MCF 10A (cell line): ENCODE results near the gene MMP28. TPM values are rescaled to one million over a fixed set of nuclear protein-coding genes. Genes with fewer than 3 reads are reported as not detected.

Experiments
- BruUV-seq: library from RNA; stranded (reverse); fragments of 400-500 nt; replicated peaks from 2 replicates; lab custom pipeline; 2021; lab: Mats Ljungman, UMichigan
- CTCF ChIA-PET: fragments of 300-600 bp; sonication (Branson Sonifier 250); formaldehyde crosslinking; extraction: SDS; loops from one replicate; lab custom pipeline; 2021; ENCODE audit warnings: antibody characterized with exemption, inconsistent platforms; lab: Yijun Ruan, JAX
- POLR2A ChIA-PET: fragments of 300-600, 350-650 bp; sonication (Branson Sonifier 250); formaldehyde crosslinking; extraction: SDS; loops from one replicate; lab custom pipeline; 2020; ENCODE audit warnings: antibody characterized with exemption, inconsistent platforms; lab: Yijun Ruan, JAX
- DNase-seq: peaks from one replicate; pipeline ENCODE4 v3.0.0-alpha.2; 2018; ENCODE audit not compliant: unreplicated experiment
- H3K27ac Mint-ChIP-seq: one replicate; pipeline ENCODE4 v1.8.0; 2022; ENCODE audit warnings: mild to moderate bottlenecking, low read depth, mixed read lengths; ENCODE audit not compliant: unreplicated experiment
- H3K27me3 Mint-ChIP-seq: one replicate; pipeline ENCODE4 v1.8.0; 2022; ENCODE audit warnings: mixed read lengths; ENCODE audit not compliant: insufficient read depth, unreplicated experiment
- H3K36me3 Mint-ChIP-seq: one replicate; pipeline ENCODE4 v1.8.0; 2022; ENCODE audit warnings: mild to moderate bottlenecking, moderate library complexity, mixed read lengths; ENCODE audit not compliant: insufficient read depth, unreplicated experiment
- H3K4me1 Mint-ChIP-seq: one replicate; pipeline ENCODE4 v1.8.0; 2022; ENCODE audit warnings: mixed read lengths; ENCODE audit not compliant: insufficient read depth, unreplicated experiment
- H3K4me3 Mint-ChIP-seq: one replicate; pipeline ENCODE4 v1.8.0; 2022; ENCODE audit warnings: mild to moderate bottlenecking, moderate library complexity, mixed read lengths; ENCODE audit not compliant: unreplicated experiment
- H3K9me3 Mint-ChIP-seq: one replicate; pipeline ENCODE4 v1.8.0; 2022; ENCODE audit warnings: mixed read lengths; ENCODE audit not compliant: unreplicated experiment
- intact Hi-C: fragments of 100-400 bp; cut with micrococcal nuclease; formaldehyde crosslinking; loops from 2 replicates; pipeline ENCODE4 v1.14.1; 2022
- total RNA-seq: library from RNA; stranded (reverse); gene quantifications from 2 replicates; pipeline ENCODE4 v1.2.3, GENCODE V29; 2022
- TF ChIP-seq, protein P1 (sequence below): fragments of 200-600 bp; IDR thresholded peaks from one replicate; pipeline ENCODE4 v1.8.0; 2022; ENCODE audit warnings: antibody characterized with exemption, mild to moderate bottlenecking; ENCODE audit not compliant: unreplicated experiment

The MMP28 gene
- total RNA-seq, 1 experiment from 2014 or later = 27.4 TPM

DNA sequence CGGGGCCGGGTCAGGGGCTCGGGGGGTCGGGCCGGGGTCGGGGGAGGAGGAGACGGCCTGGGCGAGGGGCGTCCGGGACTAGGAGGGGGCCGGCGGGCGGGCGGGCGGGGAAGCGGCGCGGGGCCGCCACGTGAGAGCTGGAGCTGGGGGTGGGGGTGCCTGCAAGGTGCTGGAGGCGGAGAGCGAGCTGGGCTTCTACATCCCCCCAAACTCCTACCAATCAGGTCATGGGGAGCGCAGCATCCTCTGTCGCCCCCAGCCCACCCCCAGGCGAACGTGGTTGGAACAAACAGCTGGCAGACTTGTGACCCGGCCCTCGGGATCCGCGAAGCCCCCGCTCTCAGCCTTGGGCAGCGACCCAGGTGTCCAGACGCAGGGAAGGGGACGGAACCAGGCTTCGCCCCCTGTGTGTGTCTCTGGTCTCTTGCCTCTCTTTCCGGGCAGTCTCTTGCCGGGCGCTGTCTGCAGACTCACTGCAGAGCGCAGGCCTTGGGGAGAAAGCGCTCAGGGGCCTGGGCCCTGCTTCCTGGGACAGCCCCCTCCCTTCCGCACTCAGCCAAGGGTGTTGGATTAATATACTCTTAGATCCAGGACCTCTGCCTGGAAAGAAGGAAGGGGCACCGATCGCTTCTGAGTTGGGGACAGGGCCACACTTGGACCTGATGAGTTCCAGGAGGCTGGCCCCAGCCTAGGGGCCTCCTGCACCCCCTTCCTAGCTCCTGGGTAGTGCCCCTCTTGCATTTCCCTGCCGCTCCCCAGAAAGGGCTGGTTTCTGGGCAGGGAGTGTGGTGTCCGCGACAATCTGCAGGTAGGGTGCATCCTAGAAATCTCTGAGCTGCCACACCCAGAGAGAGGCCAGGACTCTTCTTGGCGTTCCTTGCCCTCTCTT is 63.3 kb downstream of the MMP28 start:
- TF ChIP-seq, protein P1, sequence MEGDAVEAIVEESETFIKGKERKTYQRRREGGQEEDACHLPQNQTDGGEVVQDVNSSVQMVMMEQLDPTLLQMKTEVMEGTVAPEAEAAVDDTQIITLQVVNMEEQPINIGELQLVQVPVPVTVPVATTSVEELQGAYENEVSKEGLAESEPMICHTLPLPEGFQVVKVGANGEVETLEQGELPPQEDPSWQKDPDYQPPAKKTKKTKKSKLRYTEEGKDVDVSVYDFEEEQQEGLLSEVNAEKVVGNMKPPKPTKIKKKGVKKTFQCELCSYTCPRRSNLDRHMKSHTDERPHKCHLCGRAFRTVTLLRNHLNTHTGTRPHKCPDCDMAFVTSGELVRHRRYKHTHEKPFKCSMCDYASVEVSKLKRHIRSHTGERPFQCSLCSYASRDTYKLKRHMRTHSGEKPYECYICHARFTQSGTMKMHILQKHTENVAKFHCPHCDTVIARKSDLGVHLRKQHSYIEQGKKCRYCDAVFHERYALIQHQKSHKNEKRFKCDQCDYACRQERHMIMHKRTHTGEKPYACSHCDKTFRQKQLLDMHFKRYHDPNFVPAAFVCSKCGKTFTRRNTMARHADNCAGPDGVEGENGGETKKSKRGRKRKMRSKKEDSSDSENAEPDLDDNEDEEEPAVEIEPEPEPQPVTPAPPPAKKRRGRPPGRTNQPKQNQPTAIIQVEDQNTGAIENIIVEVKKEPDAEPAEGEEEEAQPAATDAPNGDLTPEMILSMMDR = no peak
- H3K27me3 Mint-ChIP-seq = no peaks in the 10 kb centered on the region
- H3K9me3 Mint-ChIP-seq = no peaks in the 10 kb centered on the region
- intact Hi-C loops = no loop called here
- ChIA-PET CTCF (interaction anchor here (0.6 to 11.3 kb wide), 7 partner anchors 9 to 419 kb away, joined by 3 to 81 read pairs (median 4); no protein-coding TSS in a partner anchor), POLR2A (no interaction called here)
- no peak overlapping the region for H3K27ac Mint-ChIP-seq
- H3K4me3 Mint-ChIP-seq = peak overlapping the region; percentile 50
- BruUV-seq = no TSS peak
- no peak for DNase-seq
- H3K36me3 Mint-ChIP-seq = peaks cover 4% of the 10 kb centered on the region
- H3K4me1 Mint-ChIP-seq = peaks cover 12% of the 10 kb centered on the region

- intact Hi-C loops = no loop called here
- DNase-seq = no peak
- POLR2A ChIA-PET = interaction anchor here (1.2 to 1.7 kb wide), 2 partner anchors 14 to 19 kb away, joined by 3 read pairs; no protein-coding TSS in a partner anchor
- BruUV-seq = no TSS peak
- Mint-ChIP-seq H3K27me3 (no peaks in the 10 kb centered on the region), H3K9me3 (no peaks in the 10 kb centered on the region), H3K36me3 (peaks cover 8% of the 10 kb centered on the region), H3K27ac (no peak within 1 kb of the TSS), H3K4me1 (peaks cover 16% of the 10 kb centered on the region), H3K4me3 (peak within 1 kb of the TSS; percentile 50)
- TF ChIP-seq, protein P1 = no peak
- CTCF ChIA-PET = interaction anchor here (0.7 to 11.3 kb wide), 4 partner anchors 8 to 118 kb away, joined by 3 to 81 read pairs (median 5); no protein-coding TSS in a partner anchor
Measured at GRCh38 chr17:35731239-35731916, 64.1 kb downstream of the MMP28 start, which contains the start of gene RASL10B. Gene RASL10B (plus strand): TSS chr17:35731639. CDS start chr17:35735185, 3,546 bp downstream.

DNA sequence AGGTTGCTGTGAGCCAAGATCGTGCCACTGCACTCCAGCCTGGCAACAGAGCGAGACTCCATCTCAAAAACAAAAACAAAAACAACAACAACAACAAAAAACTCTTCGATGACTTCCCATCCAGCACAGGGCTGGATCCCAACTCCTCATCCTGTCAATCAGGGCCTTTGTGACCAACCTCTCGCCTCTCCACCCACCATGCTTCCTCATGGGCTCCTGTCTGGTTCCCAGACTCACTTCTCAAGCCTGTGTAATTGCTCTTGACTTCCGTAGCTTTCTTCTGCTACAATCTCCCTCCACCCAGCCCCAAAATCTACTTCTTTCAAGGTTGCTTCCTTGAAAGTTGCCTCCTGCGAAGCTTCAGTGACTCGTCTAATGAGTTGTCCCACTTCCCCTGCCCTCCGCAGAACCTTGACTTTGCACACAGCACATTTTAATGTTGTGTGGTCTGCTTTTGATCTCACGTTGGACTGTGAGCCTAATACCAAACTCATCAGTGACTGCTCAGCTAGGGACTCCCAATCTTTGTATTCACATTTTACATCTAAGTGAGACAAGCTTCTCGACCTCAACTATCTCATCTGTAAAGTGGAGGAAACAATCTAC is 64.9 kb downstream of the MMP28 start:
- H3K9me3 Mint-ChIP-seq = no peaks in the 10 kb centered on the region
- peaks cover 17% of the 10 kb centered on the region for H3K36me3 Mint-ChIP-seq
- intact Hi-C loops = no loop called here
- TF ChIP-seq, protein P1 = no peak
- no peaks in the 10 kb centered on the region for H3K27me3 Mint-ChIP-seq
- peak overlapping the region; percentile 47 for H3K4me3 Mint-ChIP-seq
- POLR2A ChIA-PET = interaction anchor here (1.2 to 1.7 kb wide), 2 partner anchors 13 to 18 kb away, joined by 3 read pairs; no protein-coding TSS in a partner anchor
- BruUV-seq = no TSS peak
- H3K4me1 Mint-ChIP-seq = peaks cover 25% of the 10 kb centered on the region
- no peak for DNase-seq
- CTCF ChIA-PET = interaction anchor here (0.5 to 11.3 kb wide), 6 partner anchors 17 to 191 kb away, joined by 3 to 81 read pairs (median 5); no protein-coding TSS in a partner anchor
- H3K27ac Mint-ChIP-seq = no peak overlapping the region
